SU-DHL-6 (cell line): ENCODE data around the gene NACA2.

Experiments used
- H2AFZ ChIP-seq: fragments of 200-600 bp; sonication (generic); 2 replicates; pipeline ENCODE4 v1.6.1; 2014; ENCODE audit warnings: low read depth, mild to moderate bottlenecking, moderate library complexity, mixed read lengths, antibody characterized with exemption, low read length; ENCODE audit not compliant: severe bottlenecking
- H3F3A ChIP-seq: fragments of 200-600 bp; shearing (Covaris generic); 2 replicates; pipeline ENCODE4 v1.6.0; 2016; ENCODE audit warnings: antibody characterized with exemption, mild to moderate bottlenecking; ENCODE audit not compliant: insufficient read depth
- H3K27ac ChIP-seq: fragments of 200-600 bp; sonication (generic); 2 replicates; pipeline ENCODE4 v1.5.1; 2016; ENCODE audit warnings: low read depth, mild to moderate bottlenecking, low read length, moderate library complexity, mixed read lengths
- H3K27me3 ChIP-seq: fragments of 200-600 bp; sonication (generic), shearing (Covaris generic); 2 replicates; pipeline ENCODE4 v1.6.0; 2014; ENCODE audit warnings: mild to moderate bottlenecking, low read length
- H3K36me3 ChIP-seq: fragments of 200-600 bp; sonication (generic); 2 replicates; pipeline ENCODE4 v1.6.1; 2014; ENCODE audit warnings: mild to moderate bottlenecking, low read length, mixed read lengths
- H3K4me2 ChIP-seq: fragments of 300-600, 200-600 bp; shearing (Covaris generic), sonication (generic); 2 replicates; pipeline ENCODE4 v1.6.0; 2014; ENCODE audit warnings: low read length, low read depth, mild to moderate bottlenecking; ENCODE audit not compliant: poor library complexity, severe bottlenecking
- H3K4me3 ChIP-seq: fragments of 200-600 bp; sonication (generic); 2 replicates; pipeline ENCODE4 v1.5.1; 2014; ENCODE audit warnings: antibody characterized with exemption, low read length, mild to moderate bottlenecking, mixed read lengths; ENCODE audit not compliant: insufficient read depth, poor library complexity, severe bottlenecking
- H3K79me2 ChIP-seq: fragments of 200-600 bp; sonication (generic); 2 replicates; pipeline ENCODE4 v1.6.1; 2014; ENCODE audit warnings: mild to moderate bottlenecking, low read length, moderate library complexity; ENCODE audit not compliant: insufficient read depth
- H3K9ac ChIP-seq: fragments of 200-600 bp; sonication (generic); 2 replicates; pipeline ENCODE4 v1.7.0; 2014; ENCODE audit warnings: mild to moderate bottlenecking, low read length
- H3K9me2 ChIP-seq: fragments of 200-600 bp; sonication (generic); replicated peaks from 2 replicates; pipeline ENCODE4 v1.6.1; 2014; ENCODE audit warnings: low read length; ENCODE audit not compliant: insufficient read depth
- H3K9me3 ChIP-seq: fragments of 200-600 bp; sonication (generic); 2 replicates; pipeline ENCODE4 v1.6.1; 2014; ENCODE audit warnings: low read length, mixed read lengths; ENCODE audit not compliant: insufficient read depth
- H4K20me1 ChIP-seq: fragments of 200-600 bp; sonication (generic); 2 replicates; pipeline ENCODE4 v1.6.1; 2014; ENCODE audit warnings: low read depth, mild to moderate bottlenecking, antibody characterized with exemption, low read length, moderate library complexity, mixed read lengths
- EZH2phosphoT487 ChIP-seq: fragments of 200-600 bp; sonication (generic), shearing (Covaris generic); conservative IDR thresholded peaks from 2 replicates; pipeline ENCODE4 v1.6.1; 2018; ENCODE audit warnings: mild to moderate bottlenecking, antibody characterized with exemption, low read length, moderate library complexity, mixed read lengths
- TF ChIP-seq, protein P1 (sequence below): fragments of 200-600 bp; sonication (generic); IDR thresholded peaks from one replicate; pipeline ENCODE4 v1.5.1; 2017; ENCODE audit warnings: antibody characterized with exemption, mild to moderate bottlenecking, low read length, moderate library complexity; ENCODE audit not compliant: insufficient read depth, poor library complexity, severe bottlenecking

The NACA2 gene

DNA sequence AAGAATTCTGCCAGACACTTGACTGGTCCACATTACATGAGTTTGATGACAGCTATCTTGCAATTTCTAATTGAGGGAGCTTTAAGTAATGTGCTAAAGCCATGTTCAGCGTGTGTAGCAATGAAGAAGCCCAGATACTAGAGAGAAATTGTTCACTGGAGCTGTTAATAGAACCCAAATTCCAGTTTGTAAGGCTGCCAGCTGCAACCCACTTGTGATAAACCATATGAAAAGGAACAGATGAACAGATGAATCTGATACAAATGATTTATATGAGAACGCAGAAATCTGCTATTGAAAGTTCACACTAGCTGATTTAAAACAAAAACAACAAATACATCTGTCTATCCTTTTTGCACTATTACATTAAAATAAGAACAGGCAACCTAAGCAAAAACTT, 6.2 kb downstream of the NACA2 start:
- Histone ChIP-seq H3K9ac (no peak overlapping the region), H3K4me2 (no peak overlapping the region), H3K4me3 (no peak overlapping the region), H3K36me3 (no peaks in the 10 kb centered on the region), H3K9me3 (no peaks in the 10 kb centered on the region), H2AFZ (no peak overlapping the region), H3F3A (no peaks in the 10 kb centered on the region), H3K79me2 (no peaks in the 10 kb centered on the region), H3K27ac (no peak overlapping the region), H4K20me1 (no peaks in the 10 kb centered on the region), H3K27me3 (no peaks in the 10 kb centered on the region), H3K9me2 (no peaks in the 10 kb centered on the region)
- TF ChIP-seq, protein P1, sequence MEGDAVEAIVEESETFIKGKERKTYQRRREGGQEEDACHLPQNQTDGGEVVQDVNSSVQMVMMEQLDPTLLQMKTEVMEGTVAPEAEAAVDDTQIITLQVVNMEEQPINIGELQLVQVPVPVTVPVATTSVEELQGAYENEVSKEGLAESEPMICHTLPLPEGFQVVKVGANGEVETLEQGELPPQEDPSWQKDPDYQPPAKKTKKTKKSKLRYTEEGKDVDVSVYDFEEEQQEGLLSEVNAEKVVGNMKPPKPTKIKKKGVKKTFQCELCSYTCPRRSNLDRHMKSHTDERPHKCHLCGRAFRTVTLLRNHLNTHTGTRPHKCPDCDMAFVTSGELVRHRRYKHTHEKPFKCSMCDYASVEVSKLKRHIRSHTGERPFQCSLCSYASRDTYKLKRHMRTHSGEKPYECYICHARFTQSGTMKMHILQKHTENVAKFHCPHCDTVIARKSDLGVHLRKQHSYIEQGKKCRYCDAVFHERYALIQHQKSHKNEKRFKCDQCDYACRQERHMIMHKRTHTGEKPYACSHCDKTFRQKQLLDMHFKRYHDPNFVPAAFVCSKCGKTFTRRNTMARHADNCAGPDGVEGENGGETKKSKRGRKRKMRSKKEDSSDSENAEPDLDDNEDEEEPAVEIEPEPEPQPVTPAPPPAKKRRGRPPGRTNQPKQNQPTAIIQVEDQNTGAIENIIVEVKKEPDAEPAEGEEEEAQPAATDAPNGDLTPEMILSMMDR = no peak
- no peak for TF ChIP-seq EZH2phosphoT487

GRCh38 chr17:61584266-61584665, 6.8 kb downstream of the NACA2 start:
- Histone ChIP-seq H3K27me3 (no peaks in the 10 kb centered on the region), H3K4me2 (no peak overlapping the region), H3F3A (no peaks in the 10 kb centered on the region), H3K27ac (no peak overlapping the region), H2AFZ (no peak overlapping the region), H3K79me2 (no peaks in the 10 kb centered on the region), H3K9me3 (no peaks in the 10 kb centered on the region), H4K20me1 (no peaks in the 10 kb centered on the region), H3K4me3 (no peak overlapping the region), H3K36me3 (no peaks in the 10 kb centered on the region), H3K9ac (no peak overlapping the region), H3K9me2 (no peaks in the 10 kb centered on the region)
- TF ChIP-seq, protein P1 = no peak
- no peak for TF ChIP-seq EZH2phosphoT487

GRCh38 chr17:61583660-61584264, 7.3 kb downstream of the NACA2 start:
- H3K27me3 ChIP-seq = no peaks in the 10 kb centered on the region
- H2AFZ ChIP-seq = no peak overlapping the region
- H3K27ac ChIP-seq = no peak overlapping the region
- TF ChIP-seq, protein P1 = no peak
- TF ChIP-seq EZH2phosphoT487 = no peak
- H3K4me2 ChIP-seq = no peak overlapping the region
- no peaks in the 10 kb centered on the region for H4K20me1 ChIP-seq
- no peaks in the 10 kb centered on the region for H3K79me2 ChIP-seq
- H3F3A ChIP-seq = no peaks in the 10 kb centered on the region
- H3K9ac ChIP-seq = no peak overlapping the region
- H3K4me3 ChIP-seq = no peak overlapping the region
- no peaks in the 10 kb centered on the region for H3K9me3 ChIP-seq
- H3K36me3 ChIP-seq = no peaks in the 10 kb centered on the region
- H3K9me2 ChIP-seq = no peaks in the 10 kb centered on the region
